ENCODE results near the gene ALDOC.
"Not testable (repeated sequence)": the region's sequence is repeated elsewhere in the genome, so short reads cannot be mapped to it uniquely, and the experiment has no call there.

ALDOC gene

GRCh38 chr17:28576758-28577465 is at the start of gene ALDOC:
TSS of gene ALDOC (minus strand) at chr17:28576895. CDS start at chr17:28575532, 1,363 bp downstream.
- DNase-seq (ENCODE audit: low read depth in 2 of 2), result peak; percentile 78

GRCh38 chr17:28624148-28624547 is 47.5 kb upstream of the ALDOC start:
- no peak for DNase-seq (ENCODE audit: low read depth in 2 of 2)

DNA sequence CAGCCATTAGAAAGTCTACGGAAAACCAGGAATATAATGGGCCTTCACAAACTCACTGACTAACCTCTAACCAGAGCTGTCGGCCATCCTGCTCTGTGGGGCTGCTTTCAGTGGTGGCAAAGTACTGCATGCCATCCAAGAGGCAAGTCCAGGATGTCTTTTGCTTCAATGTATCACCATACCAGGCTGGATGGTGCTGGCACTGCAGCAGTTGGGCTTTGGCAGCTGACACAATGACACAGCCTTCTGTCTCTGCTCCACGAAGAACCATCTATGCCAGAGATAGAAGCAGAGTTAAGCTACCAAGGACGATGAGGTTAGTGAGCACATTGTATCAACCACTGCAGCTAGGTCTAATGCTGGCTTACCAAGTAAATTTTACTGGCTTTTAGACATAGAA is 47.0 kb upstream of the ALDOC start:
- DNase-seq (ENCODE audit: low read depth in 2 of 2), result no peak

- DNase-seq (ENCODE audit: low read depth in 2 of 2), result no peak
Measured at GRCh38 chr17:28622186-28622585, 45.5 kb upstream of the ALDOC start.

DNA sequence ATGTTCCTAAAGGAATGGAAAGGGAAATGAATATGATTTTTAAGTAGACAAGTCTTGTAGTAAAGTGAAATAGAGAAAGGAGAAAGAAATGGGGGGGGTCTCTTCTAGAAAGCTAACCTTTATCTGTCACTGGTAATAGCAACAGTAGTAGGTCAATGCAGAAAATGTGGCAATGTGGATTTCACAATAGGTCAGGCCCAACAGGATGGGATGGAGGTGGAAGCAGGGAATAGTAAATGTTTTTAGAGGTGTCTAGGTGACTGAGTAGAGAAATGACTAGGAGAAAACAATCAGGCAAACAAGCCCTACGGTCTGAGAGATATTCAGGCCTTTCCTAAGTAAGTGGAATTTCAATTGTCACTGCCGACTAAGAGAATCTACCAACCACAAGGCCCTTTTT is 43.3 kb upstream of the ALDOC start:
- no peak for DNase-seq (ENCODE audit: low read depth in 2 of 2)

DNA sequence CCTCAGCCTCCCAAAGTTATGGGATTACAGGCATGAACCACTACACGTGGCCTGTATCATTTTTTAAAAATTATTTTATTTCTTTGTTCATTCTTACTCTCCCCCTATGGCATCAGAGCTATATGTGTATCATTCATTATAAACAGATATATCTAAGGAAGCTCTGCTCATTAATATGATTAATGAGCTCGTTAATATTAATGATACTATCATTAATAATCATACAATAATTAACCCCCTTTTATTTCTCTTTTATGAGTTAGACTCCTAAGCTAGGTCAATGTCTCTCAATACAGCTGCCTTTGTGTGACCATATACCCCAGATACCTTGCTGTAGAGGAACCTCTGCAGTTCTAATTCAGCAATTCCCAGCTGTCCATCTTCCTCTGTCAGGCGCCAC is 41.8 kb upstream of the ALDOC start:
- DNase-seq (ENCODE audit: low read depth in 2 of 2), result no peak

GRCh38 chr17:28616281-28616680 is 39.6 kb upstream of the ALDOC start:
- no peak for DNase-seq (ENCODE audit: low read depth in 2 of 2)

DNA sequence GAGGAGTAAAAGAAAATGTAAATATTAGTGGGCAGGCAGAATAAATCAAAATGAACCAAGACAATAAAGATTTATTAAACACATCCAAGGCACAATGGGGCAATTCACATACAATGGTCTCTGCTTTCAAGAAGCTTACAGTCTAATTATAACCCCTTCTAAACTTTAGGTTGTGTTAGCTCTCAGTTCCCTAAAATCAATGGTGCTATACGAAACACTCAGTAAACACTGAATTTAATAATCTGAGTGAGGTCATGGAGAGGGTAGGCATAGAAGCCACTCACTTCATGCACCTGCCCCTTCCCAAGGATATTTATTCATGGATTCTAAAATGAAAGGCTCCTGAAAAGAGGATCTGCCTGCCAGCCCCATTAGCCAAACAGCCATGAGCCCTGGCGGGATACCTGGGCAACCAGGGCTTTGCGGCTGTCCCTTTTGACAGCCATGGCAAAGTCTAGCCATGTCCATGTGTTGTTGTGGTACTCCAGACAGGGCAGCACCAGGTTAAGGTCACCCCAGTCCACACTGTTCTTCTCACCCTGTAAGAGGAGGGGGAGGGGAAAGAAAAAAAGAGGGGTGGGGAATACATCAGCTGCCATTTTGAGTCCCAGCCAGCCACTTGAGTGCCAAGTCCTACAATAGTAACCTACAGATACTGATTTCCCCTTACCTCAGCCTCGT is 38.7 kb upstream of the ALDOC start:
- no peak for DNase-seq (ENCODE audit: low read depth in 2 of 2)

GRCh38 chr17:28613931-28614381 is 37.3 kb upstream of the ALDOC start, which contains the start of gene RSKR:
TSS of gene RSKR (minus strand) at chr17:28614185. CDS start at chr17:28614161, 24 bp downstream.
- no peak for DNase-seq (ENCODE audit: low read depth in 2 of 2)

DNA sequence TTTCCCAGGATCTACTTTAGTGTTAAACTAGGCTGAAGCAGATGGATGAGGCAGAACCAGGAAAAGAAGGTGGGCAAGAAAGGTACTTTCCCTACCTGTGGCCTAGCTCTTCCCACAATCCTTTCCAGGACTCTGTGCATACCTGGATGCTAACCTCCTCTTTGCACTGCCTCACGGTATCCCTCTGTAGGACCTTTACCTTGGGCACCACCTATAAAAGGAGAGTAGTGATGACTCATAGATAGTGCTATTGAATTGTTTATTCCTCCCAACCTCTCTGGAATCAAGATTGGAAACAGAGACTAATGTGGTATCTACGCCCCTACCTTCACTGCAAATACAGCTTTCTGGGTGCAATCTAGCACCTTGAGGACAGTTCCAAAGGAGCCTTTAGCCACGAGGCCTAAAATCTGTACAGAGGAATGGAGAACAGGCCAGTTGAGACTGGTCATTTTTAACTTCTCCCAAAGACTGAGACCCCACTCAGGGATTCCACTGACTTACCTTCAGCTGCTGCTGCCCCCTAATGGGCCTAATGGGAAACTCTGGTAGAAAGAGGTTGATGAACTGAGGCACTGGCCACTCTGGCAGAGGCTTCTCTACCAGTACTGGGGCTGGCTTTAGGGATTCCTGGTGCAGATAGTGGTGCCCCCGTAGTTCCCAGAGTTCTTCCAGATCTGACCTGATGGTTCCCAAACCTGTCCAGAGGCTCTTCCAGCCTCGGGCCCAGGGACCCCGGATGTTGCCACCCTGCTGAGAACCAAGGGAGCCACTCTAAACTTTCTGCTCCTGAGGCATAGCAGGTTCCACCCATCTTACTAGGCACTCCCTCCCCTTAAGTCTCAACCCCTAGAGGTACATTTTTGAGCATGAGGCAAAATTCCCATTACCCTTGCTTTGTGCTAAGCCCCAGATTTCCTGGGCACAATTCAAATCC is 36.5 kb upstream of the ALDOC start:
- peak in 1 of 2 experiments; percentile 4 for DNase-seq (ENCODE audit: low read depth in 2 of 2)

- no peak for DNase-seq (ENCODE audit: low read depth in 2 of 2)
Measured at GRCh38 chr17:28612531-28612930, 35.8 kb upstream of the ALDOC start.

GRCh38 chr17:28610376-28610775 is 33.7 kb upstream of the ALDOC start:
- no peak for DNase-seq (ENCODE audit: low read depth in 2 of 2)

- not testable (repeated sequence) for DNase-seq (ENCODE audit: low read depth in 2 of 2)
Measured at GRCh38 chr17:28604031-28604430, 27.3 kb upstream of the ALDOC start.

GRCh38 chr17:28599311-28600184 is 22.9 kb upstream of the ALDOC start:
- DNase-seq (ENCODE audit: low read depth in 2 of 2), result peak; percentile 61 to 62

GRCh38 chr17:28598799-28599310 is 22.2 kb upstream of the ALDOC start, which contains the start of gene SPAG5:
TSS of gene SPAG5 (minus strand) at chr17:28599025. CDS start at chr17:28598946, 79 bp downstream.
- peak; percentile 73 to 77 for DNase-seq (ENCODE audit: low read depth in 2 of 2)

DNA sequence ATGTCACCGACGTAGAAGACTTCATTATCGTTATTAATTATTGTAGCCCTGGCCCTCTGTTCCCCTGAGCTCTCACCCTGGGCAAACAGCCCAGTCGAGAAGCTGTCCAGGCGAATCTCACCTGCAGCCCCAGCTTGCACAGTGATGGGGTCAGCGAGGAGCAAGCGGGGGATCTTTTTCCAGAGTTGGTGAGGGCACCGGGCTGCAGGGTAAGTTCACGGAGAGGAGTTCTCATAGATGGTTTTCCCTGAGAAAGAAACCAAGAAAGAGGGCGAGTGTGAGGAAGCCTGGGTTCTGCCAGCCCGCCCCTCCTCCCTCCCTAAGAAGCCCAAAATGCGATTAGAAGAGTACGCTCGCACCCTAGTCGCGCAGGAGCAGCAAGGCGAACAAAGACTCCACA is 21.7 kb upstream of the ALDOC start:
- no peak for DNase-seq (ENCODE audit: low read depth in 2 of 2)

- no peak for DNase-seq (ENCODE audit: low read depth in 2 of 2)
Measured at GRCh38 chr17:28597606-28598383, 21.1 kb upstream of the ALDOC start.

GRCh38 chr17:28592260-28592659 is 15.6 kb upstream of the ALDOC start:
- no peak for DNase-seq (ENCODE audit: low read depth in 2 of 2)

- no peak for DNase-seq (ENCODE audit: low read depth in 2 of 2)
Measured at GRCh38 chr17:28585851-28586250, 9.2 kb upstream of the ALDOC start.

- DNase-seq (ENCODE audit: low read depth in 2 of 2), result no peak
Measured at GRCh38 chr17:28584434-28584833, 7.7 kb upstream of the ALDOC start.

Data from fibroblast of skin of left quadriceps (primary cell).